ENCODE data around the gene TENM3.

TENM3 gene

GRCh38 chr4:182776376-182777105, 533.3 kb downstream of the TENM3 start:
- TF ChIP-seq CTCF (IDR thresholded peaks at IDR 0.05; ENCODE audit: low read depth, low read length): no peak
- DNase-seq (ENCODE audit: extremely low read depth, low read depth): no peak

DNA sequence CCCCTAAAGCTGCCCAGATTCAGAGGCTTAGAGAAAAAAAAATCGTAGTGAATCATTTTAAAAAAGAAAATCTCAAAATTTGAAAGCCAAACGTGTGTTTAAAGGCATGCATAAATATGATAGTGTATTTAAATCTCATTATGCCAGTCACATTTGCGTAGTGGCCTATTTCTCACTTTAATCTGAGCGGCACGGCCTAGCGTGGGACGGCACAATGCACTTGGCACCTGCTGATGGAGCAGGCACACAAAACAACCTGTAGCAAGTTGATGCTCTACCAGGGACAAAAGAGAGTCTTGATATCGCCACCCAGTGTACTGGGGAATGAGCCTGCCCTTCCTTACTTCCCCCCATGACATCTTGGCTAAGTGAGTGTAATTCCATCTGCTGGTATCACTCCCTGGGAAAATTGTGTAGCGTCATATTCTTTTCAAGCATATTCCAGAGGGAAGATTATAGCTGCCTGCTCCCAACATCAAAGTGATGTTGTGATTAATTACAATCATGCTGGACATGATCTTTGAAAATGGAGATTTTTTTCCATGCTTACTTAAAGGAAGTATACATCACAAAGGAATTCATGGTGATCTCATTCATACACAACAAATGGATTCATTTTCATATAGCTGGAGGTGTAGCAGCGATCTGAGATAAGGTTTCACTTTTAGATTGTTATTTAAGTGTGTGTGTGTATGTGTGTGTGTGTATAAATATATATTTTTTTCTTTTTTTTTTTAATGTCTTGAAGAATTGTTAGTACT, 535.2 kb downstream of the TENM3 start:
- no peak for TF ChIP-seq CTCF (IDR thresholded peaks at IDR 0.05; ENCODE audit: low read depth, low read length)
- no peak for DNase-seq (ENCODE audit: extremely low read depth, low read depth)

DNA sequence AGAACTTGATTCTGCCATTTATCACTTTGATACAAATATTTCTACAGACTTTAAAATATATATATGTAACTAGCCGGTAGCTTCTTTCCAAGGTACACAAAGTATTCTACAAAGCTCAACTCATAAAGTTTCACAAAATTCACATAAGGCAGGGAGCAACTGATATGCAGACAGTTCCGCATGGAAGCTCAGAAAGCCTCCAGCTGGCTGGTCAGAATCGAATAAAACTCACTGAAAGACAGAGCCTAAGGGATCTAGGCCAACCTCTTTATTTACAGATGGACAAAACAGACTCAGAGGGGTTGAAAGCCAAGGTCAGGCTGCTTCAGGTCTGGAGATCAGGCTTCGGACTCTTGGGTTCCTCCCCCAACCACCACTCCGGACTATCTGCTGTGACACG, 543.8 kb downstream of the TENM3 start:
- no peak for TF ChIP-seq CTCF (IDR thresholded peaks at IDR 0.05; ENCODE audit: low read depth, low read length)
- DNase-seq (ENCODE audit: extremely low read depth, low read depth): no peak

GRCh38 chr4:182788201-182788600, 545.0 kb downstream of the TENM3 start:
- no peak for DNase-seq (ENCODE audit: extremely low read depth, low read depth)
- no peak for TF ChIP-seq CTCF (IDR thresholded peaks at IDR 0.05; ENCODE audit: low read depth, low read length)

DNA sequence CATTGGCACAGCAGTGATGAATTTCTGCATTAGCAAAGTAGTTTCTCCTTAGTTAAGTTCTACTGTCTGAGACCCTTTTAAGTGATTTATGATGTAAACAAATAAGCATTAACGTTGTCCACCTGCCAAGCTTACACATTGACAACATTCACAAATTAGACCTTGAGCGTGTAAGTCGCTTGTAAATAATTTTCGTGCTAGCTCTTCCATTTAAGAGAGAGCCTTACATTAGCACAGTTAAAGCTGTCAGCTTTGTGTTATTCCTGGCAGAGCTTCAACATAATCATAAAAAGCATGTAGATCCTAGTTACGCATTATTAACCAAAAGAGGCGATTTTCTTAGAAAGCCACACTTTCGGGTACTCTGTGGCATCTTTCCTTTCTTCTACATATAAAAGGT, 546.3 kb downstream of the TENM3 start:
- DNase-seq (ENCODE audit: extremely low read depth, low read depth): no peak
- no peak for TF ChIP-seq CTCF (IDR thresholded peaks at IDR 0.05; ENCODE audit: low read depth, low read length)

DNA sequence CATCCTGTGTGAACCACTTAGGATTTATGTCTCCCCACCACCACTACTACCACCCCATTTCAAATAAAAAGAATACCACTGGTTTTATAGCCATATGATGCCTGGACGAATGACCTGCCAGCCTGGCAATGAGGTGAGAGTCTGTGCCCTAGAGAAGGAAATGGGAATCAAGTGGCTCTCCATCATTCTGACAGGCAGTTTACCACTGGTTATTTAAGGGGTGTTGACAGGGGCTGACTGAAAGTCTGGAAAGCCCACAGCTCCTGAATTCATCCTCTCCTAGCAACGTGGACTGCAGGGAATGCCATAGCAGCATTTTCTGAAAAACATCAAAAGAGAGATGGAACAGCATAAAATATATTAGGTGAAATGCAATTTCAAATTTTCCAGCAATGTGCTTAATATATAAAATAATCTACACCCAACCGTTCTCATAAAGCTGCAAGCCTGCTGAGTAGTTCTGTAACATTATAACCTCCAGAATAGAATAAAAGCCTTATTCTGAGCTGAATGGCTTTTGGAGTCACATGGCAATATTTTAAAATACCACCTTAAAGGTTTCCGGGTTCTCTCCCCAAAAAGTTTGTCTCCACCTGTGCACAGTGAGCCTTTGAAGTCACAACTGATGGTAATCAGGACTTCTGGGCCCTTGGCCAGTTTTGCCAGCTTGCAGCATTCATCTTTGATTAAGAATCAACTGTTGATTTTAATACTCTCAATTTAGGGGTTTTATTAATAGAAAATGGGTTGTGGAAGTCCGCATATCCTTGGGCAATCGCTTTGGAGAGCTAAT, 552.4 kb downstream of the TENM3 start:
- no peak for TF ChIP-seq CTCF (IDR thresholded peaks at IDR 0.05; ENCODE audit: low read depth, low read length)
- DNase-seq (ENCODE audit: extremely low read depth, low read depth): no peak
